ENCODE data around the gene BBIP1.
A peak's percentile ranks its signal among the peaks of the same experiment; 100 is the strongest.

The BBIP1 gene

GRCh38 chr10:110918643-110919348, at the start of gene BBIP1:
Gene BBIP1, minus strand, starts transcription at chr10:110919180. Its CDS starts 1,023 bp downstream, at chr10:110918157.
- peak; percentile 99 for DNase-seq

- DNase-seq = no peak
These were observed 48.7 kb upstream of the BBIP1 start for GRCh38 chr10:110967645-110968044.

- DNase-seq = no peak
These were observed 48.1 kb upstream of the BBIP1 start for GRCh38 chr10:110967009-110967630.

GRCh38 chr10:110966146-110966545, 47.2 kb upstream of the BBIP1 start:
- DNase-seq = no peak

- DNase-seq = no peak
These were observed 46.2 kb upstream of the BBIP1 start for GRCh38 chr10:110965216-110965615.

- DNase-seq = no peak
These were observed 45.7 kb upstream of the BBIP1 start for GRCh38 chr10:110964681-110965080.

GRCh38 chr10:110963162-110963561, 44.2 kb upstream of the BBIP1 start:
- no peak for DNase-seq

GRCh38 chr10:110962443-110962842, 43.5 kb upstream of the BBIP1 start:
- no peak for DNase-seq

- no peak for DNase-seq
These were observed 41.3 kb upstream of the BBIP1 start for GRCh38 chr10:110960333-110960712.

- DNase-seq = no peak
These were observed 40.7 kb upstream of the BBIP1 start for GRCh38 chr10:110959379-110960332.

GRCh38 chr10:110957606-110958005, 38.6 kb upstream of the BBIP1 start:
- DNase-seq = no peak

GRCh38 chr10:110951381-110951780, 32.4 kb upstream of the BBIP1 start:
- DNase-seq = no peak

GRCh38 chr10:110947061-110947595, 28.1 kb upstream of the BBIP1 start:
- DNase-seq = no peak

GRCh38 chr10:110946496-110946895, 27.5 kb upstream of the BBIP1 start:
- DNase-seq = no peak

GRCh38 chr10:110944792-110945396, 25.9 kb upstream of the BBIP1 start:
- no peak for DNase-seq

GRCh38 chr10:110939419-110939818, 20.4 kb upstream of the BBIP1 start:
- no peak for DNase-seq

GRCh38 chr10:110936757-110937156, 17.8 kb upstream of the BBIP1 start:
- DNase-seq = no peak

GRCh38 chr10:110932505-110933180, 13.7 kb upstream of the BBIP1 start:
- no peak for DNase-seq

- no peak for DNase-seq
These were observed 12.9 kb upstream of the BBIP1 start for GRCh38 chr10:110931769-110932381.

- no peak for DNase-seq
These were observed 8.5 kb upstream of the BBIP1 start for GRCh38 chr10:110927461-110927860.

GRCh38 chr10:110923856-110924493, 5.0 kb upstream of the BBIP1 start:
- no peak for DNase-seq
